Ascending aorta (tissue), 2 donors: ENCODE measurements around the gene SOX15. TPM values are rescaled to one million over a fixed set of nuclear protein-coding genes. Genes with fewer than 3 reads are reported as not detected.

ENCODE experiments used
- DNase-seq, 2 donors: peaks; one replicate each; pipeline ENCODE4 v3.0.0-alpha.2; 2019; ENCODE audit warnings: low spot score in 2 of 2
- H3K27ac ChIP-seq, 2 donors: fragments of 200-600 bp; sonication (generic); one replicate each; pipeline ENCODE4 v1.5.1; 2016 to 2017; ENCODE audit warnings: mild to moderate bottlenecking in 1 of 2
- H3K27me3 ChIP-seq: fragments of 200-600 bp; sonication (generic); one replicate; pipeline ENCODE4 v1.5.1; 2017
- H3K36me3 ChIP-seq, 2 donors: fragments of 200-600 bp; sonication (generic); one replicate each; pipeline ENCODE4 v1.5.1; 2016
- H3K4me1 ChIP-seq, 2 donors: fragments of 200-600 bp; sonication (generic); one replicate each; pipeline ENCODE4 v1.5.1; 2016 to 2017; ENCODE audit warnings: mild to moderate bottlenecking in 1 of 2
- H3K4me3 ChIP-seq, 2 donors: fragments of 200-600 bp; sonication (generic); one replicate each; pipeline ENCODE4 v1.5.1; 2016 to 2017; ENCODE audit warnings: mild to moderate bottlenecking in 1 of 2
- H3K9me3 ChIP-seq, 2 donors: fragments of 200-600 bp; sonication (generic); one replicate each; pipeline ENCODE4 v1.5.1; 2016
- intact Hi-C: fragments of 100-400 bp; cut with DNase I; formaldehyde crosslinking; loops from one replicate; pipeline ENCODE4 v1.15.1; 2023
- total RNA-seq: library from RNA; depleted of rRNA; stranded (reverse); fragments of >200 nt; gene quantifications from one replicate; pipeline ENCODE4 v1.1.0, GENCODE V29; 2016
- TF ChIP-seq, protein P1 (sequence below), 3 experiments: fragments of 200-600 bp in 2 of 3; fragments of 450-650 bp in 1 of 3; sonication (generic) in 2 of 3; IDR thresholded peaks; one replicate each; pipeline ENCODE4 v1.5.1; 2016 to 2019; ENCODE audit warnings: antibody characterized with exemption in 3 of 3, mild to moderate bottlenecking in 1 of 3, moderate library complexity in 1 of 3

The SOX15 gene
- total RNA-seq, 1 donor from 2014 or later: not detected

DNA sequence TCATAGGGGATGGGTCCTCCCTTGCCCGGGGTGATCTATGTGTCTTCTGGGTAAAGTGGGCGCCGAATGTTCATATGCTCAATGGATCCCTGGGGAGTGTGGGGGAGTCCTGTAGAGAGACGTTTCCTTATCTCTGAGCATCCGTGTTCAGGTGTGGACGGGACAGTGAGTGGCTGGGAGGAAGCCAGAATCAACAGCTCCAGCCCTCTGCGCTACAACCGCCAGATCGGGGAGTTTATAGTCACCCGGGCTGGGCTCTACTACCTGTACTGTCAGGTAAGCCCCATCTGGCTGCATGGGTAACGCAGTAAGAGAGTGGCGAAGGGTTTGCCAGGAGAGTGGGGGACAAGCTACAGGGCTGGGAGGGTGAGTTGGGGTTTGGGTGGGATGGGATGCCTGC is 33.3 kb downstream of the SOX15 start:
- TF ChIP-seq, protein P1, sequence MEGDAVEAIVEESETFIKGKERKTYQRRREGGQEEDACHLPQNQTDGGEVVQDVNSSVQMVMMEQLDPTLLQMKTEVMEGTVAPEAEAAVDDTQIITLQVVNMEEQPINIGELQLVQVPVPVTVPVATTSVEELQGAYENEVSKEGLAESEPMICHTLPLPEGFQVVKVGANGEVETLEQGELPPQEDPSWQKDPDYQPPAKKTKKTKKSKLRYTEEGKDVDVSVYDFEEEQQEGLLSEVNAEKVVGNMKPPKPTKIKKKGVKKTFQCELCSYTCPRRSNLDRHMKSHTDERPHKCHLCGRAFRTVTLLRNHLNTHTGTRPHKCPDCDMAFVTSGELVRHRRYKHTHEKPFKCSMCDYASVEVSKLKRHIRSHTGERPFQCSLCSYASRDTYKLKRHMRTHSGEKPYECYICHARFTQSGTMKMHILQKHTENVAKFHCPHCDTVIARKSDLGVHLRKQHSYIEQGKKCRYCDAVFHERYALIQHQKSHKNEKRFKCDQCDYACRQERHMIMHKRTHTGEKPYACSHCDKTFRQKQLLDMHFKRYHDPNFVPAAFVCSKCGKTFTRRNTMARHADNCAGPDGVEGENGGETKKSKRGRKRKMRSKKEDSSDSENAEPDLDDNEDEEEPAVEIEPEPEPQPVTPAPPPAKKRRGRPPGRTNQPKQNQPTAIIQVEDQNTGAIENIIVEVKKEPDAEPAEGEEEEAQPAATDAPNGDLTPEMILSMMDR (IDR thresholded peaks at IDR 0.05): no peak
- peaks cover 27 to 34% of the 10 kb centered on the region in 2 donors for H3K4me1 ChIP-seq
- H3K27me3 ChIP-seq: no peaks in the 10 kb centered on the region
- DNase-seq: no peak
- peaks cover under 1 to 7% of the 10 kb centered on the region in 2 donors for H3K36me3 ChIP-seq
- no peaks in the 10 kb centered on the region for H3K9me3 ChIP-seq
- peak overlapping the region; percentile 90 to 97 for H3K27ac ChIP-seq
- intact Hi-C loops: no loop called here
- H3K4me3 ChIP-seq: no peak overlapping the region

DNA sequence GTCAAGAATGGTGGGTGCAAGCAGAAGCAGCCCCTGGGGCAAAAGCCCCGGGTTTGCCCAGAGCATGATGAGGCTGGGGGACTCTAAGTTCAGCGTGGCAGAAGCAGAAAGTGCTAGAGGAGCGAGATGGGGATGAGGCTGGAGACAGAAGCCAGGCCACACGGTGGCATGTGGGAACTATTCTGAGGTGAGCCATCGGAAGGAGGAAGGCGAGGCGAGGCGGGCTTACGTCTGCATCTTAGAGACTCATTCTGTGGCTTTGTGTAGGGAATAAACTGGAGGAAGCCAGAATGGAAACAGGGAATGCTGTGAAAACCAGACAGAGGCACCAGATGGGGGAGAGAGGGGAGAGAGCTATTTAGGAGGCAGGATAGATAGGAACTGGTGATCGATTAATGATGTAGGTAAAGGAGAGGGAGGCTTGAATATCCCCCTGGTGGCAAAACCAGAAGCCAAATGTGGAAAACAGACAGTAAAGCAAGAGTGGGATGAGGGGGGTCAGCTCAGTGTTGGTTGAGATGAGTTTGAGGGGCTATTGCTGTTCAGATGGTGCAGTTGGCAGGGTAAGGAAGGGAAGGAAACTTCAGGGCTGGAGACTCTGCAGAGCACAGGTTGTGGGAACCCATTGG is 34.5 kb downstream of the SOX15 start:
- no peak for DNase-seq
- Histone ChIP-seq H3K27me3 (no peaks in the 10 kb centered on the region), H3K27ac (no peak overlapping the region), H3K4me3 (no peak overlapping the region), H3K36me3 (peaks cover 4 to 7% of the 10 kb centered on the region in 2 donors), H3K9me3 (no peaks in the 10 kb centered on the region), H3K4me1 (peaks cover 20 to 29% of the 10 kb centered on the region in 2 donors)
- TF ChIP-seq, protein P1 (IDR thresholded peaks at IDR 0.05): no peak
- intact Hi-C loops: no loop called here

DNA sequence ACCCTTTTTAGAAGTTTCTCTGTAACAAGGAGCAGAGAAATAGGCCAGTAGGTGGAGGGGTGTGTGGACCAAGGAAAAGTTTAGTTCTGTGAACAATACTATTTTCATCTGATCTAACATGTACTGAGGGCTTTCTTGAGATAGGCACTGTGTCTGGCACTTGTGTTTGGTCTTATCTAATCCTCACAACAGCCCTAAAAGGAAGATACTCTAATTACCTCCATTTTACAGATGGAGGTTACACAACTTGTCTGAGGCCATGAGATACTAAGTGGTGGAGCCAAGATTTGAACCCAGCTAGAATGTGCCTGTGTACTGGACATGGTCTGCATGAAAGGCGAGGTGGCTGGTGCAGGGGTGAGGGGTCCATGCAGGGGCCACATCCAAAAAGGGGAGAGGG is 36.5 kb downstream of the SOX15 start:
- Histone ChIP-seq H3K9me3 (no peaks in the 10 kb centered on the region), H3K4me1 (peaks cover under 1 to 12% of the 10 kb centered on the region in 2 donors), H3K36me3 (peaks cover 4 to 7% of the 10 kb centered on the region in 2 donors), H3K27ac (peak overlapping the region in 1 of 2 donors; percentile 33), H3K27me3 (no peaks in the 10 kb centered on the region), H3K4me3 (no peak overlapping the region)
- TF ChIP-seq, protein P1 (IDR thresholded peaks at IDR 0.05): no peak
- DNase-seq: no peak
- intact Hi-C loops: no loop called here

DNA sequence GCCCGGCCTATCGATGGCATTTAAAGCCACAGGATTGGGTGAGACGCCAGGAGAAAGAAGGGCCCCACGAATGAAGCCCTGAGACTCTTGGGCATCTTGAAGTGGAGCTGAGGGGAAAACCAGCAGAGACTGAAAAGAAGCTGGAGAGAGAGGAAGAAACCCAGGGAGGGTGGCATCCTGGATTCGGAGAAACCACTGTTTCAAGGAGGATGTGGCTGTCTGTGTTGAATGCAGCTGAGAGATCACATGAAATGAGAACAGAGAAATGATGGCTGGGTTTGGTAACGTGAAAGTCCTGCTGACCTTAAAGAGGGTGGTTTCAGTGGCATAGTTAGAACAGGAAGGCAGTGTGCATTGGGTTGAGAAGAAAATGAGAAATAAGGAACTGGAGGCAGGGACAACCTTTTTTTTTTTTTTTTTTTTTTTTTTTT is 37.3 kb downstream of the SOX15 start:
- Histone ChIP-seq H3K36me3 (peaks cover 4 to 7% of the 10 kb centered on the region in 2 donors), H3K4me1 (peaks cover 0 to 11% of the 10 kb centered on the region in 2 donors), H3K9me3 (no peaks in the 10 kb centered on the region), H3K4me3 (no peak overlapping the region), H3K27ac (no peak overlapping the region), H3K27me3 (no peaks in the 10 kb centered on the region)
- DNase-seq: peak in 1 of 2 donors; percentile 57
- intact Hi-C loops: no loop called here
- TF ChIP-seq, protein P1 (IDR thresholded peaks at IDR 0.05): no peak

DNA sequence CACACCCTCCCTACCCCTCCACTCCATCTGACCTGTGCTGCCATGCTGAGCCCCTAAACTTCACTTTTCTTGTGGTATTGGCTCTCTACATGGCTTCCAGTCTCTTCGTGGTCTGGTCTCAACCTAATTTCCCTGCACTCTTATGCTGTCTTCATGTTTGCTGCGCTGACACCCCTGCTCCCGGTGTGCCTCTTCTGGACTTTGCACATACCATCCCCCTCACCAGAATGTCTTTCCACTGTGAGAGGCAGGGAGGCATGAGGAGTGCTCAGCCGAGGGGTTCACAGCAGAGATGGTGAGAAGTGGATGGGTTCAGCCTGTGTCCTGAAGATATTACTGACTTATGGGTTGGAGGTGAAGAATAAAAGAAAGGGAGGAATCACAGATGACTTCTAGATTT is 38.5 kb downstream of the SOX15 start:
- TF ChIP-seq, protein P1 (IDR thresholded peaks at IDR 0.05): no peak
- intact Hi-C loops: no loop called here
- H3K9me3 ChIP-seq: no peaks in the 10 kb centered on the region
- no peak overlapping the region for H3K4me3 ChIP-seq
- no peaks in the 10 kb centered on the region for H3K27me3 ChIP-seq
- peaks cover 0 to 8% of the 10 kb centered on the region in 2 donors for H3K4me1 ChIP-seq
- DNase-seq: peak in 1 of 2 donors; percentile 59
- peaks cover 4 to 7% of the 10 kb centered on the region in 2 donors for H3K36me3 ChIP-seq
- no peak overlapping the region for H3K27ac ChIP-seq
